ENCODE measurements around the gene KBTBD12.

Gene KBTBD12

DNA sequence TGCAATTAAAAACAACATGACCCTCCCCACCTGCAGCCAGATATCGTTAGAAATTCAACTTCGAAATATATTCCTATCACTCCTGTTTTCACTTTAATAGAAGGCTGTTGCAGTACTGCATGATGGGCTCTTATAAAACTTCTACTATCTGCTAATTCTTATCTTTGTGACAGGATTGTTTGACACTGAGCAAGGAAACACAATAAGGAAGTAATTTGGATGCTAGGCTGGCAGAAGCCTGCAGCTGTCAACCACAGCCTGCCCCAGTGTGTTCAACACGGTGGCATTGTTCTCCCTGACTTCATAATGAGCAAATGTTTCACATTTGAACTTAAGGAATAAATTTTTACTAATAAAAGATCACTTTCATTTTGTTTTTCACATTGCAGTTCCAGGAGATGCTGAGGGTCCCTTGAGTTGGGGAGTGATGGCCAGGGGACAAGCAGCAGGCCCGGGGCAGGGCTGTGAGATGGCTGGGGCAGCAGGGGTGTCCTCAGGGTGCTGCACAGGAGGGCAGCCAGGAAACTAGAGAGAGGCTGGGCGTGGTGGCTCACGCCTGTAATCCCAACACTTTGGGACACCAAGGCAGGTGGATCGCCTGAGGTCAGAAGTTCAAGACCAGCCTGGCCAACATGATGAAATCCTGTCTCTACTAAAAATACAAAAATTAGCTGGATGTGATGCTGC is 72.4 kb downstream of the KBTBD12 start:
- no peak for DNase-seq

DNA sequence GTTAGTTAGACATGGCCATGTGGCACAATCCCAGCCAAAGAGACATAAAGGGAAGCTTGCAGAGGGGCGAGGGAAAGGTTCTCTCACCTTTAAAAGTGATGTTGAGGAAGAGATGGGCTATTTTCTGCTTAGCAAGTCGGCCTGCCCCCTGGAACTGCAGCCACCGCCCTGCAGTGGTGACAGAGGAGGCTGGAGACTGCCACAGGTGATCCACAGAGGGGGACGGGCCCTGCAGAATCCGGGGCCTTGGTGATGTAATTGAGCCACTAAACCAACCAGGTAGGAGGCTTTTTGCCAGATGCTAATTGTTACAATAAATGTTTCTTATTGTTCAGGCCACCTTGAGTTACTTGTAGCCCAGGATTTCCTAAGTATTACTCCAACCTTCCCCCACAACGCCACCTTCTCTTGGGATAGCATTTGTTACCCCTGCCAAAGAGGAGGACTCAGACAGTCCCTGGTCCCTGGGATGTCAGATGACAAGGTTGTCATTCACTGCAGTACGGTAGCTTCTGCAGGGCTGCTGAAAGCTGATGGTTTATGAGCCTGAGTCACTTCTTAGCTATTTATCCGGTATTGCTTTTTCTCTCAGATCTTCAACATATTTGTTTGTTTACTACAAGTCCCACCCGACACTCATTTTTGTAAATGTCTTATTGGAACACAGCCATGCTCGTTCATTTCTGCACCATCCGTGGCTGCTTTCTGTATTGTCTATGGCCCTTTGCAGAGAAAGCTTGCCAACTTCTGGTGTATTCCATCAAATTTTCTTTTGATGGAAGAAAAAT is 73.9 kb downstream of the KBTBD12 start:
- DNase-seq: no peak

DNA sequence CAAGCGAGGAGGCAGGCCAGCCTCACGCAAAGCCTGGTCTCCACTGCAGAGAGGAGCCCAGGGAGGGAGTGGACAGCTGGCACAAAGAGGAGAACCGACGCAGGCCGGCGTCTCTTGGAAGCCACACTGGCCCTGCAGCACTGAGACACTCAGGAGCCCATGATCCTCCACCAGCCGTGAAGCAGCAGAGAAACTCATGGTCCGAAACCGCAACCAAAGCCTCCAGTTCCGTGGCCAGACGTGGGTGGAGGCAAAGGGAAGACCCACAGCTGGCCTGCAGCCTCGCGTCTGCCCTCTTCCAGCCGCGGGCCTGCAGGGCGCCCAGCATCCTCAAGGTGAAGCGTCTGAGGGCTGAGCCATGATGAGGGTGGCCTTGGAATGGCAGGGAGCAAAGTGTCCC is 75.0 kb downstream of the KBTBD12 start:
- DNase-seq: no peak

- DNase-seq: no peak
Measured at GRCh38 chr3:127990461-127990860, 75.4 kb downstream of the KBTBD12 start.

DNA sequence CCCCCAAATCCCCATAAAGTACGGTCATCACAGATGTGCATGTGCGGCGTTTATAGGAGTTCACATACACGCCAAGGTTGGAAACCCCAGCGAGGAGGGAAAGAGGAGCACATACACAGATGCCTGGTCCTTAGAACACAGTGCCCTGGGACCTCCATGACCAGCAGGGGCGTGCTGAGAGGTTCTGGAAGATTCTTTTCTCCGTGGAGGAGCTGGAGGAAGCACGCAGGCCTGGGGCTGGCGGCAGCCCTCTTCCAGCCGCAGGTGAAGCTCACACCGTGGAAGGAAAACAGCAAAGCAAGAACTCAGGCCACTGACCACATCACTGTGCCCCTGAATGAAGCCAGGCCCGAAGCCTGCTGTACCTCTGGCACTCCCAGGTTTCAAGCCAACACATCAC is 76.2 kb downstream of the KBTBD12 start:
- DNase-seq: no peak

- no peak for DNase-seq
Measured at GRCh38 chr3:127991681-127992080, 76.6 kb downstream of the KBTBD12 start.

GRCh38 chr3:127992127-127992526 is 77.1 kb downstream of the KBTBD12 start:
- DNase-seq: no peak

GRCh38 chr3:127994011-127994410 is 79.0 kb downstream of the KBTBD12 start:
- DNase-seq: no peak

GRCh38 chr3:127997016-127997415 is 82.0 kb downstream of the KBTBD12 start:
- no peak for DNase-seq

DNA sequence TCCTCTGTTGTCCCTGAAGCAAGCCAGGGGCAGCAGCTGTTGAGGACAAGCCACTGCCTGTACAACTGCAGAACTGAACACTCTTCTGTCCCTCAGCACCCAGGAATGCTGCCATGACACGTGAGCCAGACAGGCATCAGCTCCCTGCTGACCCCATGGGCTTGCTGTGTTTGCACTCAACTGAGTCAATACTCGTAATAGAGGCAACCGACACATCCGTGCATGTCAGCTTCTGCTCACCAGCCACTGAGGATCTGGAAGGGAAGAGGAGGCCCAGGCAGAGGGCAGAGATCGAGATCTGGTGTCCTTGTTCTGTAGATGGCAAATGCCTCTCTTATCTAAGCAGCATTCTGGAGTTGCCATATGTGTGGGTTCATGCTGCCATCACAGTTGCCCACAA is 82.9 kb downstream of the KBTBD12 start:
- DNase-seq: no peak

- no peak for DNase-seq
Measured at GRCh38 chr3:127998596-127998995, 83.6 kb downstream of the KBTBD12 start.

DNA sequence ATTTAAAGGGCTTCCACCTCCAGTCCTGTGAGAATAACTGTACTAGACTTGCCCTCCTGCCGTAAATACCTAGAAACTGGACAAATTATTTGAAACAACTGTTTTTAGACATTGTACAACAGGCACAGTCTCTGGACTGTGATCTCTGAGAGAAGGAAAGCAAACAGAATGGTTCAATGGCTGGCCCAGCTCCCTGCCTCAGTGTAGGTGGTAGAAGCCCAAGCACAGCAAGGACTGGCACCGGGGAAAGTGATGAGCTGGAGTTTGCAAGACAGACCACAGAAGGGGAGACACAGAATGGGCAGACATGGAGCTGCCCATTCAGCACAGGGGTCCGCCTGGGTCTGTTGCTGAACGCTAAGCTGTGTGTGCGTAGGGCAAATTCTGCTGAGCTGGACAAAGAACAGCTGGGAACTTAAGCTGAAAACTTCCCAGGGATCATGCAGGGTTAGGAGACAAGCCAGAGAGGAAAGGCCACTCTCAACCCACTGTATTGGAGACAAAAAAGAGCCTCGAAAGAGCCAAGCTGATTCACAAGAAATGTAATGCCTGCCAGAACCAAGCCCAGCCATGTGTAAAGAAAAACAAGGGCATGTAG is 84.6 kb downstream of the KBTBD12 start:
- no peak for DNase-seq

GRCh38 chr3:128001576-128001975 is 86.5 kb downstream of the KBTBD12 start:
- DNase-seq: no peak

DNA sequence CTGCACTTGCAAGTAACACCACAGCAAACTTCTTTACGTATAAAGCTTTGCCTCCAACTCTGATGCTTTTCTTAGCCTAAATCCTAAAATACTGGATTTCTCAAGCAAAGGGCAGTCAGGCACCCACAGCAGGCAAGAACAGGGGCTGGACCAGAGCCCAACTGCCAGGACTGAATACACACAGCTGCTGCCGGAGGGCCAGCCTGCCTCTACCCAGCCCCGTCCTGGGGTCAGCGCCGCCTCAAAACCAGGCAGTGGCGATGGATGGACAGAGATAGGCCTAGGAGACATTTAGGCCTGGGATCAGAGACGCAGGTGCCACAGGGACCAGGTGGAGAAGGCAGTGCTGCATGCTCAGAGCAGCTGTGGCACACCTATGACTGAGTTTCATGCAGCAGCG is 89.6 kb downstream of the KBTBD12 start:
- DNase-seq: no peak

DNA sequence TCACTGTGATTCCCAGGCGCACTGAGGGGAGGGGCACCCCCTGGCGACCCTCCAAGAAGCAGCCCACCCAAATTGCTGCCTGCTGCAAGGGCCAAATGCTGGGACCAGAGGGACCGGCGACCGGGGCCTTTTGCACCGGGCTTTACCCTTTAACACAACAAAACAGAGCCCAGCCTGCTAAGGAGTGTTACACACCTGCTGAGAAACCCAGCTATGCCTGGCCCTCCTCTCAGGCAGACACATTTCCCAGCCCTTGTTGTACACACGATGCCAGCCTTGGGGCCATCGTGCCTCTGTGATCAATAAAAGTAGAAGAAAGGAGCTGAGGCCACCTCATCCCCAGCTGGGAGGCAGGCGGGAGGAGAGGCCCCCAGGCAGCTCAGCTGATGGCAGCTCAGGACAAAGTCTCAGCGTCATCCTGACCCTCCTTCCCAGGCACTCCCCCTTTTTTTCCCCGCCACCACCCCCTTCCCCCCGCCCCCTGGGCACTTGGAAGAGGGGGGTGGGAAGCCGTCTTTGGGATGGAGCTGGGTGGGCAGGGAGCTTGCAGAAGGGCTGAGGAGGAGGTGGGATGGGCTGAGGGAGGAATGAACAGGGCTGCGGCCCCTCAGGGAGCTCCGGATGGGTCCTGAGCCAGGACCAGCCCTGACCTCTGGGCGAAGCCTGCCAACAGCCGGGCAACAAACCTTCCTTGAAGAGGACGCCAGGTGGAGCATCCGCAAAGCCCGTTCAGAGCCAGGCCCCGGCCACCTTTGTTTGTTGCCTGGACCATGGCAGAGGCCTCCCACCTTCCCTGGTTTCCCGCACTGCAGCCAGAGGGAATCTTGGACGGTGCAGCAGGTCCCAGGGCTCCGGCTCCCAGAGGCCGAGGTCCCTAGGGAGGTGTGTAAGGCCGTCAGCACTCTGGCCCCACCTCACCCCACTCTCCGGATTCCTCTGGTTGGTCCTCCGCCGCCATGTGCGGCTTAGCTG is 91.3 kb downstream of the KBTBD12 start:
- no peak for DNase-seq

- no peak for DNase-seq
Measured at GRCh38 chr3:128007033-128007424, 92.0 kb downstream of the KBTBD12 start.

DNA sequence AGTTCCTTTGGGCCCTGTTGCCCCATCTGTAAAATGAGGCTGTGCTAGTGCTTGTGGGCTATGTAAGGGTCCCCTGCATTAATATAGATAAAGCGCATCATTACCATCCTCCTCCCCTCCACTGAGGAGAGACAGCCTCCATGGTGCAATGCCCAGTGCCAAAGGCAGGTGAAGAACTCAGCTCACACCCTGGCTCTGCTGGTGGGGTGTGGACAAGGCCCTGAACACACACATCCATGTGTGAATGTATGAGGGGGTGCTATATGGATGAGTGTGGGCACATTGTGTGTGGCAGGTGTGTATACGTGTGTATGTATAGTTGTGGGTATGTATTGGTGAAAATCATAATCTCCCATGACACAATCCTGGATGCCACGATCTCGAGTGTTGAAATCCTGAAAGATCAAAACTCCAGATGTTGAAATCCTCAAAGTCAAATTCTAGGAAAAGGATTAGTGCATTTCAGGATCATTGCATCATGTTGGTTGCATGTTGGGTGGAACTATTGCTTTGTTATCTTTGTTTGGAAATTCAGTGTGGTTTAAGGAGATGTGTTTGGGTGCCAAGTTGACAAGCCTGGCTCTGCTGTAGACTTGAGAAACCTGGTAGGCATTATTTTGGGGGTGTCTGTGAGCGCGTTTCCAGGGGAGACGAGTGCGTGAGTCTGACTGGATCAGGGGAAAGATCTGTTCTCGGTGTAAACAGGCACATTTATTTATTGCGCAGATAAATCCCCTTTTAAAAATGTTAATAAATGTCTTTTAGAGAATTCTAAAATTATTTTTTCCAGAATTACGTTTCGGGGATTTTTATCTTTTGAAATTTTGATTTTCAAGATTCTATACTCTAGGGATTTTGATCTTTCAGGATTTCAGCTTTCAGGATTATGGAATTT is 95.2 kb downstream of the KBTBD12 start:
- no peak for DNase-seq

- DNase-seq: peak; percentile 46
Measured at GRCh38 chr3:128011140-128011539, 96.1 kb downstream of the KBTBD12 start.

DNA sequence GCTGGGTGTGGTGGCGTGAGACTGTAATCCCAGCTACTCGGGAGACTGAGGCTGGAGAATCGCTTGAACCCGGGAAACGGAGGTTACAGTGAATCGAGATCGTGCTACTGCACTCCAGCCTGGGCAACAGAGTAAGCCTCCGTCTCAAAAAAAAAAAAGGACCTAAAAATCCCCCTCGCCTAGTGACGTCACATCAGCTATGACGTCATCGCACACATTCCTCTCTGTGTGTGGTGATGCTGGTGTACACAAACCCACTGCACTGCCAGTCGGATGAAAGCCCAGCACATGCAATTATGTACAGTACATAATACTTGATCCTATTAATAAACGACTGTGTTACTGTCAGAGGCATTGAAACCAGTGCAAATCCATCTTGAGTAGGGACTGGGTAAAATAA is 97.0 kb downstream of the KBTBD12 start:
- no peak for DNase-seq

DNA sequence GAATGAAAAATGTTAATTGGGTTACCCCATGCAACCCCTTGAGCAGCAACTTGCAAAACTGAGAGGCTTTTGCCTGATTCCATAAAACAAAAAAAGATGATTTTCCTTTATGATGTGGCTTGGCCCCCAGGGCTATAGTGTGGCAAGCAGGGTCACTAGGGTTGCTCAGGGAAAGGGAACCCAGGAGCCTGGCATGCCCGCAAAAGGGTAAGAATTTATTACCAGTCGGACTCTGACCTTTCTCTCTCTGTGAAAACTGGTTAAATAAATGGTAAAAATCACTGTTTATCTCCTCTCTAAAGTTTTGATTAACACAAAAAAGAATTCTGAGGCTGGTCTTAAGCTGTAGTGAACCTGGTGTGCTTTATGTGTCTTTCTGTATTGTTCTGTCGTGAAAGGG is 99.5 kb downstream of the KBTBD12 start:
- no peak for DNase-seq

DNA sequence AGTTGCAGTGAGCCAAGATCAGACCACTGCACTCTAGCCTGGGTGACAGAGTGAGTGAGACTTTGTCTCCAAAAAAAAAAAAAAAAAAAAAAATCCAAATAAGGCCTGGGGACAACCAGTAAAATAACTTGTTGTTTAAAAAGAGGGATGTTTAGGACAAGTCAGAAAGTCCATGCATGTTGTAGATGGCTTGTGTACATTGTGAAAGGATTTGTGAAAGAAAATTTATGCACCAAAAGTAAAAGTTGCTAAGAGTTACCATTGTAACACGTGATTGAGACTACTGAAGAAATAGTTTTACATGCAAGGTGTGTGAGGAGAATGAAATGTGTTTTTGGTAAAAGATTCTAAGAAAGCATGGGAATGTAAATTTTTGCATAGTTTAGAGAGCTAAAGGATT is 101.5 kb downstream of the KBTBD12 start:
- DNase-seq: no peak
